T-cell (primary cell): ENCODE data around the gene TLE5. TPM values are rescaled to one million over a fixed set of nuclear protein-coding genes. Genes with fewer than 3 reads are reported as not detected.

Experiments
- ATAC-seq, 4 experiments: fragments of 200-7000 bp in 3 of 4; fragments of 150-1000 bp in 1 of 4; cut with Tn5 transposase; replicated peaks in 1 of 4; 1 replicate in 3 of 4; 2 replicates in 1 of 4; pipeline ENCODE4 v1.10.0; 2021; ENCODE audit warnings: moderate library complexity in 3 of 4, mild to moderate bottlenecking in 2 of 4, moderate number of reproducible peaks in 1 of 4
- CTCF ChIA-PET, 2 donors: fragments of 300-600 bp; sonication (Branson Sonifier 250); formaldehyde crosslinking; loops; one replicate each; lab custom pipeline; 2022; ENCODE audit warnings: antibody characterized with exemption in 2 of 2; lab: Charles Lee
- POLR2A ChIA-PET, 2 donors: fragments of 300-600 bp; sonication (Branson Sonifier 250); formaldehyde crosslinking; loops; one replicate each; lab custom pipeline; 2022; ENCODE audit warnings: antibody characterized with exemption in 2 of 2; lab: Charles Lee
- DNase-seq, 35 experiments: peaks; one replicate each; pipeline versions ENCODE4 v3.0.0 to v3.0.0-alpha.2; 2013 to 2023
- H3K27ac ChIP-seq: one replicate; pipeline ENCODE4 v1.5.1; 2013; ENCODE audit warnings: low read length
- H3K27me3 ChIP-seq, 2 experiments: replicated peaks in 1 of 2; 1 replicate in 1 of 2; 2 replicates in 1 of 2; pipeline versions ENCODE4 v1.6.1 to v1.7.0; 2013; ENCODE audit warnings: low read length in 1 of 2, mixed read lengths in 1 of 2; ENCODE audit not compliant: control insufficient read depth in 2 of 2, insufficient read depth in 2 of 2; ENCODE audit errors: extremely low read depth in 1 of 2
- H3K36me3 ChIP-seq, 2 donors: 1 replicate in 1 of 2; 2 replicates in 1 of 2; pipeline versions ENCODE4 v1.6.1 to v1.7.0; 2013; ENCODE audit warnings: low read length in 1 of 2; ENCODE audit not compliant: control insufficient read depth in 2 of 2, insufficient read depth in 1 of 2; ENCODE audit errors: extremely low read depth in 1 of 2
- H3K4me1 ChIP-seq, 2 experiments: 1 replicate in 1 of 2; 2 replicates in 1 of 2; pipeline versions ENCODE4 v1.6.1 to v1.7.0; 2013; ENCODE audit warnings: low read length in 2 of 2, mixed read lengths in 1 of 2; ENCODE audit not compliant: insufficient read depth in 2 of 2, control insufficient read depth in 1 of 2; ENCODE audit errors: extremely low read depth in 1 of 2
- H3K4me3 ChIP-seq, 2 donors: 1 replicate in 1 of 2; 2 replicates in 1 of 2; pipeline versions ENCODE4 v1.5.1 to v1.7.0; 2013; ENCODE audit warnings: mild to moderate bottlenecking in 2 of 2, low read length in 1 of 2, moderate library complexity in 1 of 2; ENCODE audit not compliant: control insufficient read depth in 1 of 2; ENCODE audit errors: extremely low read depth in 1 of 2
- H3K9me3 ChIP-seq: 2 replicates; pipeline ENCODE4 v1.7.0; 2013
- H3K27ac Mint-ChIP-seq, 2 donors: one replicate each; pipeline ENCODE4 v1.8.0; 2020 to 2021; ENCODE audit warnings: mild to moderate bottlenecking in 2 of 2, mixed read lengths in 2 of 2
- H3K27me3 Mint-ChIP-seq, 2 donors: one replicate each; pipeline ENCODE4 v1.8.0; 2021 to 2022; ENCODE audit warnings: mixed read lengths in 2 of 2
- H3K36me3 Mint-ChIP-seq: one replicate; pipeline ENCODE4 v1.8.0; 2021; ENCODE audit warnings: mixed read lengths
- H3K4me1 Mint-ChIP-seq, 3 donors: one replicate each; pipeline ENCODE4 v1.8.0; 2020 to 2022; ENCODE audit warnings: mixed read lengths in 3 of 3, mild to moderate bottlenecking in 1 of 3
- H3K4me3 Mint-ChIP-seq, 3 donors: one replicate each; pipeline ENCODE4 v1.8.0; 2020 to 2022; ENCODE audit warnings: mild to moderate bottlenecking in 3 of 3, mixed read lengths in 3 of 3, moderate library complexity in 3 of 3
- H3K9me3 Mint-ChIP-seq, 3 donors: one replicate each; pipeline ENCODE4 v1.8.0; 2020 to 2022; ENCODE audit warnings: mixed read lengths in 3 of 3
- WGBS: methylation state at CpG from one replicate; pipeline ENCODE4 v1.1.5; 2013; ENCODE audit warnings: missing lambda C conversion rate; ENCODE audit not compliant: insufficient coverage; 5-methylcytosine and 5-hydroxymethylcytosine counted together
- total RNA-seq, 35 experiments: library from RNA in 6 of 35; stranded (reverse) in 6 of 35; fragments of 120-200 nt in 1 of 35; gene quantifications; one replicate each; pipeline versions ENCODE4 v1.2.1 to v1.2.4 and lab custom pipeline; 2013 to 2026

TLE5 gene
- total RNA-seq, 5 donors from 2014 or later (not counting 1 experiment from before 2014, with no cell fraction given), result 777 to 1,202 (median 1,047) TPM

DNA sequence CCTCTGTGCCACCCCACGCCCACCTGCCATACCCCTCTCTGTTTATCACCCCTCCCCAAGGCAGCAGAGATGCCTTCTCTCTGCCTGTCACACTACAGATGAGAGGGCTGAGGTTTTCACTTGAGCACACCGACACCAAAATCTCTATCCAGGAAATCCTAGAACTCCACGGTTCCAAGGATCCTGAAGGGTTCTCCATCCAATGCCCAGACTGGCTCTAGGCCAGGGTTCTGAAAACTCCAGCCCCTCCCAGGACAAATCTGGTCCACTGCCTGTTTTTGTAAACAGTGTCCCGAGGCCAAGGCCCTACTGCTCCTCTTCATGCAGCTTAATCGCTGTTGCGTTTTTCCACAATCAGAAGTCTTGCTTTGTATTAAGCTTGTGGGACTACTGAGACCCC is 53.3 kb downstream of the TLE5 start:
- no peak overlapping the region for H3K27ac ChIP-seq
- H3K36me3 ChIP-seq, result peaks cover 3 to 15% of the 10 kb centered on the region in 2 donors
- CTCF ChIA-PET, result no interaction called here
- H3K27me3 ChIP-seq, result no peaks in the 10 kb centered on the region
- Mint-ChIP-seq H3K36me3 (peaks cover 6% of the 10 kb centered on the region), H3K4me1 (no peaks in the 10 kb centered on the region), H3K9me3 (no peaks in the 10 kb centered on the region), H3K27me3 (no peaks in the 10 kb centered on the region), H3K27ac (no peak overlapping the region), H3K4me3 (no peak overlapping the region)
- ATAC-seq, result no peak
- H3K9me3 ChIP-seq, result no peaks in the 10 kb centered on the region
- H3K4me3 ChIP-seq, result no peak overlapping the region
- POLR2A ChIA-PET, result no interaction called here
- WGBS, result 90% methylated on average over 5 of the region's 6 CpGs
- no peaks in the 10 kb centered on the region for H3K4me1 ChIP-seq
- no peak for DNase-seq

DNA sequence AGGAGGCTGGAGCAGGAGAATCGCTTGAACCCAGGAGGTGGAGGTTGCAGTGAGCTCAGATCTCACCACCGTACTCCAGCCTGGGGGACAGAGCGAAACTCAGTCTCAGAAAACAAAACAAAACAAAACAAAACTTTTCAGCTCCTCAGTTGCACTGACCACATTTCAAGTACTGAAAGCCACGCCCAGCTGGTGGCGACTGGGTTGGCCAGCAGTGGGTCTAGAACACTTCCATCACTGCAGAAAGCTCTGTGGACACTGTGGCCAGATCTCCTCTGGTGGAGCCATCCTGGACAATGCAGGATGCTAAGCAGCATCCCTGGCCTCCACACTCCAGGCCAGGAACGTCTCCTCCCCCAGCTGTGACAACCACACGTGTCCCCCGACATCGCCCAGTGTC is 54.3 kb downstream of the TLE5 start:
- POLR2A ChIA-PET, result no interaction called here

DNA sequence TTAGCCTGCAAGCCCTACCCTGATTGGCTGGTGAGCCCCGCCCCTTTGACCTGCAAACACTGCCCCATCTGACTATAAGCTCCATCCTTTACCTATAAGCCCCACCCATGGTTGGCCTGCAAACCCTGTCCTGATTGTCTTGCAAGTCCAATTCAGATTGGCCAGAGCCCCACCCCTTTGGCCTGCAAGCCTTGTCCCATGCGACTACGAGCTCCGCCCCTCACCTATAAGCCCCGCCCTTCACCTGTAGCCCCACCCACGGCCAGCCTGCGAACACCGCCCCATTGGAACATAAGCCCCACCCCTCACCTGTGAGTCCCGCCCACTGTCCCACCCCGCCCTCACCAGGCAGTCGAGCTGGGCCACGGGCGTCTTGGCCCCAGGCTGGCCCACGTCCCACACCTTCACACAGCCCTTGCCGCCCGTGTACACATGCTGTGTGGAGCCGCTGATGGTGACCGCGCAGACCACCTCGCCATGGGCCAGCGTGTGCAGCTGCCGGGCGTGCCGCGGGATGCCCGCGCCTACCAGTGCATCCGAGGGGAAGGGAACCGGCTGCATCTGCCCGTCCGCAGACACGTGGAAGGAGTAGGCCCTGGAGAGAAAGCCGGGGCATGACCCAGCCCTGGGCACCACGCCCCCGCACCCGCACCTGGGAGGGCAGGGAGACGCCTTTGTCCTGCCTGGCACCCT is 56.1 kb downstream of the TLE5 start:
- Mint-ChIP-seq H3K4me3 (no peak overlapping the region), H3K27me3 (no peaks in the 10 kb centered on the region), H3K4me1 (no peaks in the 10 kb centered on the region), H3K9me3 (no peaks in the 10 kb centered on the region), H3K36me3 (peaks cover 6% of the 10 kb centered on the region), H3K27ac (no peak overlapping the region)
- POLR2A ChIA-PET, result no interaction called here
- Histone ChIP-seq H3K4me1 (no peaks in the 10 kb centered on the region), H3K36me3 (peaks cover 3 to 7% of the 10 kb centered on the region in 2 donors), H3K4me3 (no peak overlapping the region), H3K27me3 (no peaks in the 10 kb centered on the region), H3K27ac (no peak overlapping the region), H3K9me3 (no peaks in the 10 kb centered on the region)
- CTCF ChIA-PET, result no interaction called here
- 88% methylated on average over 22 of the region's 37 CpGs for WGBS
- ATAC-seq, result peak in 2 of 4 experiments; percentile 32 to 50
- peak in 9 of 35 experiments; percentile 8 to 28 (median 14) for DNase-seq

More for the DNA sequence above, 54.3 kb downstream of the TLE5 start:
- no peak overlapping the region for H3K27ac ChIP-seq
- no peaks in the 10 kb centered on the region for H3K27me3 Mint-ChIP-seq
- DNase-seq (no peak), ATAC-seq (no peak)
- H3K4me1 Mint-ChIP-seq, result no peaks in the 10 kb centered on the region
- H3K4me3 Mint-ChIP-seq, result no peak overlapping the region
- no peaks in the 10 kb centered on the region for H3K4me1 ChIP-seq
- H3K27me3 ChIP-seq, result no peaks in the 10 kb centered on the region
- peaks cover 3 to 12% of the 10 kb centered on the region in 2 donors for H3K36me3 ChIP-seq
- no peak overlapping the region for H3K27ac Mint-ChIP-seq
- H3K4me3 ChIP-seq, result no peak overlapping the region
- 72% methylated on average over 9 of the region's 9 CpGs for WGBS
- H3K9me3 Mint-ChIP-seq, result no peaks in the 10 kb centered on the region
- H3K36me3 Mint-ChIP-seq, result peaks cover 6% of the 10 kb centered on the region
- H3K9me3 ChIP-seq, result no peaks in the 10 kb centered on the region
- CTCF ChIA-PET, result no interaction called here

DNA sequence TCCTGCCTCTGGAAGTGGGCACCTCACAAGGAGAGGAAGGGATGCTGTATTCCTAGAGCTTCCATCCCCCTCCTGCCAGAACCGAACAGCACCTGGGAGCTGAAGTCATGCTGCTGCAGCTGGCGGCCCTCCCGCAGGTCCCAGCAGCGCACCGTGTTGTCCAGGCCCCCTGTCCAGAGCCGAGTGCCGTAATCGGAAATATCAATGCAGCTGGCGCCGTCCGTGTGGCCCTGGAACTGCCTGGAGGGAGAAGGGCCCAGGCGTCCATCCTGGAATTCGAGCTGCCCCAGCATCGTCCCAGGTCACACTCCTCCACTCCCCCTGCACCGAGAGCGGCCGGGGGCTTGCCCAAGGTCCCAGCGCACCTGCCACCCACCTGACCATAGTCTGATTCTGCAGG is 57.0 kb downstream of the TLE5 start:
- no peaks in the 10 kb centered on the region for H3K9me3 Mint-ChIP-seq
- ChIA-PET CTCF (interaction anchor here in 1 of 2 donors (0.6 kb wide), 1 partner anchor 11 kb away, joined by 3 read pairs; no protein-coding TSS in a partner anchor), POLR2A (no interaction called here)
- H3K36me3 Mint-ChIP-seq, result peaks cover under 1% of the 10 kb centered on the region
- DNase-seq (no peak), ATAC-seq (no peak)
- no peaks in the 10 kb centered on the region for H3K27me3 Mint-ChIP-seq
- 86% methylated on average over 16 of the region's 18 CpGs for WGBS
- H3K4me3 Mint-ChIP-seq, result no peak overlapping the region
- no peak overlapping the region for H3K27ac ChIP-seq
- H3K4me1 Mint-ChIP-seq, result no peaks in the 10 kb centered on the region
- no peak overlapping the region for H3K27ac Mint-ChIP-seq
- H3K4me3 ChIP-seq, result no peak overlapping the region
- no peaks in the 10 kb centered on the region for H3K27me3 ChIP-seq
- no peaks in the 10 kb centered on the region for H3K4me1 ChIP-seq
- no peaks in the 10 kb centered on the region for H3K9me3 ChIP-seq
- H3K36me3 ChIP-seq, result peaks cover 3 to 7% of the 10 kb centered on the region in 2 donors

DNA sequence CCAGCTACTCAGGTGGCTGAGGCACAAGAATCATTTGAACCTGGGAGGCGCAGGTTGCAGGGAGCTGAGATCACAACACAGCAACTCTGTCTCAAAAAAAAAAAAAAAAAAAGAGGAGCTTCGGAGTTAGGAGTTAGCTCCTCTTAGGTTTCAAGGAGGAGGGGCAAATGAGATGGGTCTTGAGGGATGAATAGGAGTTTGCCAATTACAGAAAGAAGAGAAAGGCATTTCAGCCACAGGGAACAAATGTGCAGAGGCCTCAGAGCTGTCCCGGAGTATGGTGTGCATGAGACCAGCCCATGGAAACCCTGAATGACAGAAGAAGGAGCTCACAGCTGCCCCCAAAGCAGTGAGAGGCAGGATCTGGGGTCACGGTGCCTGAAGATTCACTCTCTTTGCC is 57.8 kb downstream of the TLE5 start:
- no peak for ATAC-seq
- Mint-ChIP-seq H3K27ac (no peak overlapping the region), H3K4me3 (no peak overlapping the region), H3K4me1 (no peaks in the 10 kb centered on the region), H3K9me3 (no peaks in the 10 kb centered on the region), H3K36me3 (no peaks in the 10 kb centered on the region), H3K27me3 (no peaks in the 10 kb centered on the region)
- H3K4me1 ChIP-seq, result no peaks in the 10 kb centered on the region
- H3K4me3 ChIP-seq, result no peak overlapping the region
- H3K27me3 ChIP-seq, result no peaks in the 10 kb centered on the region
- WGBS, result 95% methylated on average over 2 of the region's 4 CpGs
- no peak overlapping the region for H3K27ac ChIP-seq
- POLR2A ChIA-PET, result interaction anchor here in 1 of 2 donors (0.6 kb wide), 1 partner anchor 10 kb away, joined by 4 read pairs; no protein-coding TSS in a partner anchor
- H3K36me3 ChIP-seq, result peaks cover 3 to 6% of the 10 kb centered on the region in 2 donors
- no peak for DNase-seq
- no peaks in the 10 kb centered on the region for H3K9me3 ChIP-seq
- CTCF ChIA-PET, result interaction anchor here in 1 of 2 donors (0.6 kb wide), 1 partner anchor 116 kb away, joined by 3 read pairs; no protein-coding TSS in a partner anchor

DNA sequence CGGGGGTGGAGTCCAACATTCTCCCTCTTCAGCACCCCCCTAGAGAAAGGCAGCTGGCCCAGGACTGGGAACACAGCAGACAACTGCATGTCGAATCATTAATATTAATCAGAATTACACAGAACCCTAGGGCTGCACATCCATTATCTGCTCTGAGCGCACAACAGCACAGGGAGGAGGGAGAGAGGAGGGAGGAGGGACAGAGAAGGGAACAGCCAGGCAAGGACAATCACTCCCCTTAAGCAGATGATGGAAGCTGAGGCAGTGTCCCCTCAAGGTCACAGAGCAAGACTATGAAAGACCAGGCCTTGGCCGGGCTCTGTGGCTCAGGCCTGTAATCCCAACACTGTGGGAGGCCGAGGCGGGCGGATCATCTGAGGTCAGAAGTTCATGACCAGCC is 59.2 kb downstream of the TLE5 start:
- peaks cover 3% of the 10 kb centered on the region for H3K36me3 Mint-ChIP-seq
- no peaks in the 10 kb centered on the region for H3K9me3 Mint-ChIP-seq
- H3K27ac Mint-ChIP-seq, result no peak overlapping the region
- Histone ChIP-seq H3K9me3 (no peaks in the 10 kb centered on the region), H3K4me3 (no peak overlapping the region), H3K27ac (no peak overlapping the region), H3K4me1 (no peaks in the 10 kb centered on the region), H3K27me3 (no peaks in the 10 kb centered on the region), H3K36me3 (peaks cover 0 to 3% of the 10 kb centered on the region in 2 donors)
- POLR2A ChIA-PET, result no interaction called here
- CTCF ChIA-PET, result no interaction called here
- no peak for ATAC-seq
- 100% methylated on average over 1 of the region's 7 CpGs for WGBS
- H3K4me3 Mint-ChIP-seq, result no peak overlapping the region
- H3K27me3 Mint-ChIP-seq, result no peaks in the 10 kb centered on the region
- DNase-seq, result no peak
- H3K4me1 Mint-ChIP-seq, result no peaks in the 10 kb centered on the region
